SK-N-SH (cell line): ENCODE results near the gene ZNF784. TPM values are rescaled to one million over a fixed set of nuclear protein-coding genes. Genes with fewer than 3 reads are reported as not detected.

Experiments
- CTCF ChIA-PET: fragments of 300-600, 350-600 bp; formaldehyde crosslinking; extraction: SDS; loops from one replicate; lab custom pipeline; 2021; lab: Yijun Ruan, JAX
- POLR2A ChIA-PET: fragments of 350-600 bp; sonication (Branson Sonifier 250); formaldehyde crosslinking; extraction: SDS; loops from one replicate; lab custom pipeline; 2020; ENCODE audit warnings: antibody characterized with exemption, inconsistent platforms; lab: Yijun Ruan, JAX
- DNase-seq: peaks from one replicate; pipeline ENCODE4 v3.0.0; 2012
- H2AFZ ChIP-seq: fragments of 200-600 bp; sonication (generic); 2 replicates; pipeline ENCODE4 v1.8.1; 2016; ENCODE audit warnings: antibody characterized with exemption, mild to moderate bottlenecking, low read depth
- H3F3A ChIP-seq: fragments of 200-600 bp; sonication (generic); replicated peaks from 2 replicates; pipeline ENCODE3; 2016; ENCODE audit warnings: antibody characterized with exemption, mild to moderate bottlenecking; ENCODE audit not compliant: insufficient read depth
- H3K27ac ChIP-seq, 2 experiments: fragments of 200-500 bp in 1 of 2; fragments of 200-600 bp in 1 of 2; sonication (Bioruptor generic) in 1 of 2; sonication (generic), shearing (Covaris generic) in 1 of 2; 2 replicates each; pipeline versions ENCODE4 v1.5.1 to v1.6.1; 2014 to 2016; ENCODE audit warnings: low read depth in 2 of 2, inconsistent platforms in 1 of 2, low read length in 1 of 2, mild to moderate bottlenecking in 1 of 2, mixed read lengths in 1 of 2
- H3K27me3 ChIP-seq: fragments of 200-600 bp; sonication (generic), shearing (Covaris generic); 2 replicates; pipeline ENCODE4 v1.6.1; 2016; ENCODE audit warnings: mixed run types; ENCODE audit not compliant: insufficient read depth
- H3K36me3 ChIP-seq, 2 experiments: fragments of 200-500 bp in 1 of 2; fragments of 200-600 bp in 1 of 2; sonication (Bioruptor generic) in 1 of 2; sonication (generic) in 1 of 2; replicated peaks in 1 of 2; 2 replicates each; pipeline versions ENCODE3 to v1.5.1; 2014 to 2016; ENCODE audit warnings: low read length in 1 of 2, mild to moderate bottlenecking in 1 of 2; ENCODE audit not compliant: insufficient read depth in 2 of 2, control insufficient read depth in 1 of 2
- H3K4me1 ChIP-seq, 2 experiments: fragments of 200-500 bp in 1 of 2; fragments of 200-600 bp in 1 of 2; sonication (Bioruptor generic) in 1 of 2; sonication (generic), shearing (Covaris generic) in 1 of 2; 2 replicates each; pipeline versions ENCODE4 v1.5.1 to v1.6.1; 2014 to 2016; ENCODE audit warnings: low read depth in 1 of 2, low read length in 1 of 2, mixed run types in 1 of 2; ENCODE audit not compliant: insufficient read depth in 2 of 2, control insufficient read depth in 1 of 2
- H3K4me2 ChIP-seq: fragments of 200-600 bp; sonication (generic), shearing (Covaris generic); 2 replicates; pipeline ENCODE4 v1.6.1; 2017; ENCODE audit warnings: mixed run types
- H3K4me3 ChIP-seq, 2 experiments: fragments of 200-500 bp in 1 of 2; fragments of 200-600 bp in 1 of 2; sonication (Bioruptor generic) in 1 of 2; sonication (generic), shearing (Covaris generic) in 1 of 2; 2 replicates each; pipeline versions ENCODE4 v1.5.1 to v1.8.1; 2014 to 2016; ENCODE audit warnings: low read depth in 2 of 2, inconsistent platforms in 1 of 2, low read length in 1 of 2, mild to moderate bottlenecking in 1 of 2, mixed read lengths in 1 of 2, moderate library complexity in 1 of 2
- H3K79me2 ChIP-seq: fragments of 200-600 bp; sonication (generic); 2 replicates; pipeline ENCODE4 v1.8.1; 2017; ENCODE audit warnings: mild to moderate bottlenecking; ENCODE audit not compliant: insufficient read depth
- H3K9ac ChIP-seq: fragments of 200-600 bp; sonication (generic); 2 replicates; pipeline ENCODE4 v1.6.1; 2017; ENCODE audit warnings: mixed run types
- H3K9me2 ChIP-seq: fragments of 200-600 bp; sonication (generic); 2 replicates; pipeline ENCODE4 v1.6.1; 2017; ENCODE audit warnings: mixed run types
- H3K9me3 ChIP-seq: fragments of 200-600 bp; sonication (generic); 2 replicates; pipeline ENCODE4 v1.6.1; 2017; ENCODE audit warnings: mixed run types, mild to moderate bottlenecking, moderate library complexity
- H4K20me1 ChIP-seq: fragments of 200-600 bp; sonication (generic); 2 replicates; pipeline ENCODE4 v1.6.1; 2017; ENCODE audit warnings: mild to moderate bottlenecking, mixed run types; ENCODE audit not compliant: insufficient read depth
- CHD2 ChIP-seq: fragments of 150-350 bp; IDR thresholded peaks from 2 replicates; pipeline ENCODE4 v1.6.1; 2018; ENCODE audit warnings: low read length; ENCODE audit not compliant: partially characterized antibody
- EZH2phosphoT487 ChIP-seq: fragments of 200-600 bp; sonication (generic); IDR thresholded peaks from 2 replicates; pipeline ENCODE4 v1.6.1; 2017; ENCODE audit warnings: low read depth, mixed run types, mild to moderate bottlenecking, antibody characterized with exemption, moderate library complexity, borderline replicate concordance
- FOSL2 ChIP-seq: IDR thresholded peaks from 2 replicates; pipeline ENCODE4 v1.4.0; 2012; ENCODE audit warnings: low read depth, mild to moderate bottlenecking, moderate library complexity, borderline replicate concordance
- GABPA ChIP-seq: IDR thresholded peaks from 2 replicates; pipeline ENCODE4 v1.4.0; 2012; ENCODE audit warnings: low read depth, mild to moderate bottlenecking
- JUND ChIP-seq: IDR thresholded peaks from 2 replicates; pipeline ENCODE4 v1.4.0; 2012
- NFIC ChIP-seq: IDR thresholded peaks from 2 replicates; pipeline ENCODE4 v1.4.0; 2012; ENCODE audit warnings: borderline replicate concordance
- RAD21 ChIP-seq: IDR thresholded peaks from 2 replicates; pipeline ENCODE4 v1.6.1; 2012; ENCODE audit warnings: mild to moderate bottlenecking, low read length
- RFX5 ChIP-seq: IDR thresholded peaks from 2 replicates; pipeline ENCODE4 v1.6.1; 2012; ENCODE audit warnings: mild to moderate bottlenecking, improper control_type of control experiment, low read length
- RXRA ChIP-seq: IDR thresholded peaks from 2 replicates; pipeline ENCODE4 v1.4.0; 2012; ENCODE audit warnings: low read depth, mild to moderate bottlenecking, borderline replicate concordance
- SIN3A ChIP-seq: IDR thresholded peaks from 2 replicates; pipeline ENCODE4 v1.6.1; 2012; ENCODE audit warnings: low read depth, mild to moderate bottlenecking, low read length, moderate library complexity, borderline replicate concordance
- TCF12 ChIP-seq: IDR thresholded peaks from 2 replicates; pipeline ENCODE4 v1.4.0; 2012
- USF1 ChIP-seq: IDR thresholded peaks from 2 replicates; pipeline ENCODE4 v1.4.0; 2012; ENCODE audit warnings: low read depth, borderline replicate concordance
- WGBS: methylation state at CpG from one replicate; pipeline ENCODE4 v1.1.6; 2017; ENCODE audit warnings: low lambda C conversion rate; 5-methylcytosine and 5-hydroxymethylcytosine counted together
- polyA plus RNA-seq, 3 experiments: library from polyadenylated mRNA; depleted of rRNA; stranded (reverse); fragments of >200 nt; gene quantifications; 2 replicates each; pipeline ENCODE4 v1.2.3, GENCODE V29; 2012
- TF ChIP-seq, protein P1 (sequence below): fragments of 150-350 bp; IDR thresholded peaks from 2 replicates; pipeline ENCODE4 v1.6.1; 2016; ENCODE audit warnings: mild to moderate bottlenecking, low read depth, low read length
- TF ChIP-seq, protein P2 (sequence below): IDR thresholded peaks from 2 replicates; pipeline ENCODE4 v1.4.0; 2012; ENCODE audit warnings: low read depth
- TF ChIP-seq, protein P3 (sequence below): IDR thresholded peaks from 2 replicates; pipeline ENCODE4 v1.6.1; 2012; ENCODE audit warnings: mild to moderate bottlenecking, low read depth, low read length, moderate library complexity

The ZNF784 gene
- polyA plus RNA-seq, 1 of the 3 experiments (the other 2 are of a cell fraction): 5.5 TPM

- TF ChIP-seq, protein P1, sequence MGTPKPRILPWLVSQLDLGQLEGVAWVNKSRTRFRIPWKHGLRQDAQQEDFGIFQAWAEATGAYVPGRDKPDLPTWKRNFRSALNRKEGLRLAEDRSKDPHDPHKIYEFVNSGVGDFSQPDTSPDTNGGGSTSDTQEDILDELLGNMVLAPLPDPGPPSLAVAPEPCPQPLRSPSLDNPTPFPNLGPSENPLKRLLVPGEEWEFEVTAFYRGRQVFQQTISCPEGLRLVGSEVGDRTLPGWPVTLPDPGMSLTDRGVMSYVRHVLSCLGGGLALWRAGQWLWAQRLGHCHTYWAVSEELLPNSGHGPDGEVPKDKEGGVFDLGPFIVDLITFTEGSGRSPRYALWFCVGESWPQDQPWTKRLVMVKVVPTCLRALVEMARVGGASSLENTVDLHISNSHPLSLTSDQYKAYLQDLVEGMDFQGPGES: no peak
- peak; percentile 52; the same call in 1 of the 2 replicates for TF ChIP-seq RFX5
- no peak for TF ChIP-seq NFIC
- TF ChIP-seq GABPA: no peak
- TF ChIP-seq JUND: no peak
- peak; percentile 12 for TF ChIP-seq CHD2
- TF ChIP-seq SIN3A: peak; percentile 26; the same call in 1 of the 2 replicates
- TF ChIP-seq, protein P2, sequence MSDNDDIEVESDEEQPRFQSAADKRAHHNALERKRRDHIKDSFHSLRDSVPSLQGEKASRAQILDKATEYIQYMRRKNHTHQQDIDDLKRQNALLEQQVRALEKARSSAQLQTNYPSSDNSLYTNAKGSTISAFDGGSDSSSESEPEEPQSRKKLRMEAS: no peak
- no peak for TF ChIP-seq USF1
- TF ChIP-seq, all 33 proteins: peak for 6
Measured at GRCh38 chr19:55632463-55632834, 8.1 kb upstream of the ZNF784 start (continued).

- POLR2A ChIA-PET: no interaction called here
- WGBS: 95% methylated on average over 11 of the region's 11 CpGs
Measured at GRCh38 chr19:55626350-55626749, 2.0 kb upstream of the ZNF784 start.

More at GRCh38 chr19:55626350-55626749, 2.0 kb upstream of the ZNF784 start:
- no peak overlapping the region for H3K9ac ChIP-seq
- H2AFZ ChIP-seq: no peak overlapping the region
- H3F3A ChIP-seq: no peaks in the 10 kb centered on the region
- H4K20me1 ChIP-seq: no peaks in the 10 kb centered on the region
- peaks cover 11% of the 10 kb centered on the region; the same call in 1 of the 2 replicates for H3K79me2 ChIP-seq
- H3K36me3 ChIP-seq: no peaks in the 10 kb centered on the region
- no peaks in the 10 kb centered on the region for H3K9me2 ChIP-seq
- TF ChIP-seq JUND (no peak), RAD21 (no peak), RXRA (no peak), TCF12 (no peak), EZH2phosphoT487 (no peak), FOSL2 (no peak)
- TF ChIP-seq, protein P3, sequence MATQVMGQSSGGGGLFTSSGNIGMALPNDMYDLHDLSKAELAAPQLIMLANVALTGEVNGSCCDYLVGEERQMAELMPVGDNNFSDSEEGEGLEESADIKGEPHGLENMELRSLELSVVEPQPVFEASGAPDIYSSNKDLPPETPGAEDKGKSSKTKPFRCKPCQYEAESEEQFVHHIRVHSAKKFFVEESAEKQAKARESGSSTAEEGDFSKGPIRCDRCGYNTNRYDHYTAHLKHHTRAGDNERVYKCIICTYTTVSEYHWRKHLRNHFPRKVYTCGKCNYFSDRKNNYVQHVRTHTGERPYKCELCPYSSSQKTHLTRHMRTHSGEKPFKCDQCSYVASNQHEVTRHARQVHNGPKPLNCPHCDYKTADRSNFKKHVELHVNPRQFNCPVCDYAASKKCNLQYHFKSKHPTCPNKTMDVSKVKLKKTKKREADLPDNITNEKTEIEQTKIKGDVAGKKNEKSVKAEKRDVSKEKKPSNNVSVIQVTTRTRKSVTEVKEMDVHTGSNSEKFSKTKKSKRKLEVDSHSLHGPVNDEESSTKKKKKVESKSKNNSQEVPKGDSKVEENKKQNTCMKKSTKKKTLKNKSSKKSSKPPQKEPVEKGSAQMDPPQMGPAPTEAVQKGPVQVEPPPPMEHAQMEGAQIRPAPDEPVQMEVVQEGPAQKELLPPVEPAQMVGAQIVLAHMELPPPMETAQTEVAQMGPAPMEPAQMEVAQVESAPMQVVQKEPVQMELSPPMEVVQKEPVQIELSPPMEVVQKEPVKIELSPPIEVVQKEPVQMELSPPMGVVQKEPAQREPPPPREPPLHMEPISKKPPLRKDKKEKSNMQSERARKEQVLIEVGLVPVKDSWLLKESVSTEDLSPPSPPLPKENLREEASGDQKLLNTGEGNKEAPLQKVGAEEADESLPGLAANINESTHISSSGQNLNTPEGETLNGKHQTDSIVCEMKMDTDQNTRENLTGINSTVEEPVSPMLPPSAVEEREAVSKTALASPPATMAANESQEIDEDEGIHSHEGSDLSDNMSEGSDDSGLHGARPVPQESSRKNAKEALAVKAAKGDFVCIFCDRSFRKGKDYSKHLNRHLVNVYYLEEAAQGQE: no peak
- DNase-seq: no peak
- H3K27ac ChIP-seq: no peak overlapping the region
- peaks cover 0 to 2% of the 10 kb centered on the region in 2 experiments; a peak in 1 of 4 replicates for H3K4me1 ChIP-seq
- CTCF ChIA-PET: interaction anchor here (1.0 to 4.7 kb wide), 6 partner anchors 13 to 467 kb away, joined by 3 to 30 read pairs (median 7); partner anchors contain the start of genes U2AF2, ZNF580 and ZNF865
- no peak overlapping the region for H3K4me3 ChIP-seq
- no peak overlapping the region for H3K4me2 ChIP-seq
- H3K9me3 ChIP-seq: no peaks in the 10 kb centered on the region
- H3K27me3 ChIP-seq: no peaks in the 10 kb centered on the region
